Common myeloid progenitor, CD34-positive (primary cell): ENCODE data around the gene GSPT2.

Source experiments
- CTCF ChIA-PET: fragments of 350-600 bp; sonication (Branson Sonifier 250); formaldehyde crosslinking; loops from one replicate; lab custom pipeline; 2021; ENCODE audit warnings: antibody characterized with exemption; lab: Charles Lee
- POLR2A ChIA-PET: fragments of 350-600 bp; sonication (Branson Sonifier 250); formaldehyde crosslinking; loops from one replicate; lab custom pipeline; 2021; ENCODE audit warnings: antibody characterized with exemption; lab: Charles Lee
- DNase-seq, 3 donors: peaks; one replicate each; pipeline versions ENCODE4 v3.0.0 to v3.0.0-alpha.2; 2013
- H3K27ac ChIP-seq, 2 experiments: 1 replicate in 1 of 2; 2 replicates in 1 of 2; pipeline ENCODE4 v1.7.0; 2013; ENCODE audit warnings: inconsistent platforms in 2 of 2, low read length in 2 of 2, mild to moderate bottlenecking in 2 of 2, low read depth in 1 of 2, moderate library complexity in 1 of 2; ENCODE audit not compliant: severe bottlenecking in 2 of 2, insufficient read depth in 1 of 2, poor library complexity in 1 of 2
- H3K27me3 ChIP-seq, 5 experiments: replicated peaks in 2 of 5; 1 replicate in 3 of 5; 2 replicates in 2 of 5; pipeline versions ENCODE4 v1.6.1 to v1.7.0; 2013; ENCODE audit warnings: low read length in 4 of 5, mild to moderate bottlenecking in 2 of 5, moderate library complexity in 2 of 5, inconsistent platforms in 1 of 5; ENCODE audit not compliant: insufficient read depth in 5 of 5, control insufficient read depth in 4 of 5
- H3K36me3 ChIP-seq, 4 experiments: 1 replicate in 2 of 4; 2 replicates in 2 of 4; pipeline versions ENCODE4 v1.6.1 to v1.7.0; 2013; ENCODE audit warnings: low read length in 3 of 4, control low read depth in 1 of 4, mild to moderate bottlenecking in 1 of 4; ENCODE audit not compliant: control insufficient read depth in 4 of 4, insufficient read depth in 4 of 4
- H3K4me1 ChIP-seq, 4 experiments: 1 replicate in 3 of 4; 2 replicates in 1 of 4; pipeline versions ENCODE4 v1.6.1 to v1.7.1; 2013; ENCODE audit warnings: low read length in 3 of 4, mild to moderate bottlenecking in 3 of 4, control low read depth in 1 of 4, inconsistent platforms in 1 of 4, moderate library complexity in 1 of 4; ENCODE audit not compliant: control insufficient read depth in 4 of 4, insufficient read depth in 4 of 4; ENCODE audit errors: control extremely low read depth in 1 of 4
- H3K4me3 ChIP-seq, 7 experiments: 1 replicate in 4 of 7; 2 replicates in 3 of 7; pipeline versions ENCODE4 v1.5.1 to v1.7.0; 2013; ENCODE audit warnings: mild to moderate bottlenecking in 7 of 7, low read length in 6 of 7, moderate library complexity in 6 of 7, inconsistent platforms in 2 of 7, low read depth in 2 of 7, control low read depth in 1 of 7; ENCODE audit not compliant: insufficient read depth in 4 of 7, control insufficient read depth in 1 of 7; ENCODE audit errors: extremely low read depth in 1 of 7
- H3K9me3 ChIP-seq, 5 experiments: 1 replicate in 4 of 5; 2 replicates in 1 of 5; pipeline versions ENCODE4 v1.6.1 to v1.7.1; 2013; ENCODE audit warnings: low read length in 4 of 5, mild to moderate bottlenecking in 2 of 5, inconsistent platforms in 1 of 5, low read depth in 1 of 5, moderate library complexity in 1 of 5; ENCODE audit not compliant: control insufficient read depth in 4 of 5, insufficient read depth in 2 of 5; ENCODE audit errors: control extremely low read depth in 1 of 5
- WGBS: methylation state at CpG from one replicate; pipeline ENCODE4 v1.1.5; 2013; ENCODE audit not compliant: insufficient coverage; 5-methylcytosine and 5-hydroxymethylcytosine counted together

GSPT2 gene

DNA sequence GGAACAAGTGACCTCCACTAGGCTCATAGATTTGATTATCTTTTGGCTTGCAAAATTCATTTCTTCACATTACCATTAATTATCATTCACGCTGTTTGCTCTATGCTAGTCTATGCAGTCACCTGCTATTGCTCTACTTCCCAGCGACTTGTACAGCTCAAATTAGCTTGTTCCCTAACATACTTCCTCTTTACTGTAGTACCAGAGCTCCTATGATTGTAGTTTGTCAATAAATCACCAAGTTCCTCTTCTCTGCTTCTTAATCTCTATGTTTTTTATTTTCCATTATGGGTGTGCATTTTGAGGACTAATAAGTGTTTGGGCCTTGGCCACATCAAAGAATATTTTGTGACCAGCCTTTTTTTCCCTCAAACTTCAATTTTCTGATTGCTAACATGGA, 6.2 kb upstream of the GSPT2 start:
- no peak overlapping the region for H3K4me3 ChIP-seq
- peak; percentile 17 to 82 (median 71) for DNase-seq
- POLR2A ChIA-PET, result no interaction called here

DNA sequence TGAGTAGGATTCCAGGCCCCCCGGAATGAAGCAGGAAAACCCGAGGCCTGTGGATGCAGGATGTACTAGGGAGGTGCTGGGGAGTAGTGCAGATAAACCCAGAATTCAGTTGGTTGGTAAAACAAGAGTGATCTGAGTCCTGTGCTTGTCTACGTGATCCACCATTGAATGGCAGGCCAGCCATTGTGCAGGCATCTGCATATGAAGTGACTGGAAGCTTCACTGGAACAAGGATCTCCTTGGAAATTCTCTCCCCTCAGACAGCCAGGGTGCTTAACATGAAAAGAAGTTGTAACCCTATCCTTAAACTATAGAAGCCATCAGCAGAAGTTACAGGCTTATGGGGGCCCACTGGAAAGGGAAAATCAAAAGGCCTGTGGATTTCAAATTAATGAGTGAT, 656 bp upstream of the GSPT2 start:
- Histone ChIP-seq H3K27me3 (peaks cover 0 to 3% (median 0%) of the 10 kb centered on the region in 5 experiments), H3K27ac (no peak overlapping the region), H3K4me3 (peak overlapping the region in 3 of 7 experiments; percentile 70 to 88 (median 73))

More for the DNA sequence above, 6.2 kb upstream of the GSPT2 start:
- Histone ChIP-seq H3K27me3 (peaks cover 0 to 1% (median 0%) of the 10 kb centered on the region in 5 experiments), H3K9me3 (no peaks in the 10 kb centered on the region), H3K36me3 (no peaks in the 10 kb centered on the region), H3K4me1 (peaks cover 0 to 3% (median 0%) of the 10 kb centered on the region in 4 experiments), H3K27ac (no peak overlapping the region)
- whole genome bisulfite sequencing, result 25% methylated on average over 2 of the region's 2 CpGs
- CTCF ChIA-PET, result no interaction called here

DNA sequence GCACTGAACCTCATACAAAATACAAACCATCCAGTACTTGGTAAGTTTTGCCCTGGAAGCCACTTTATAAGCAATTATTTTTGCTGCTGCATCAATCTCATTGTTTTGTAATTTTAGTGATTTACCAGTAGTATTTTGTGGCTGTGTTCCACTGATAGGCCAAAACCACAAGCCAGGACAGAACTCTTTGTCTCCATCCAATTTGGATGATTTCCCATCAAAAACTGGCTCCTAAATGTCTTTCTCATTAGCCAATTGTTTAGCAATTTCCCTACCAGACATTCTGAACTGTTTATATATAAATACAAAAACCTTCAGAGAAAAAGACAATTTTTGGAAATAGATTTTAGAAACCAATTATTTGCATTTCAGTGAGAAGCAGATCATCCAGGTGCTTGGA, 4.4 kb downstream of the GSPT2 start:
- POLR2A ChIA-PET, result no interaction called here
- Histone ChIP-seq H3K36me3 (peaks cover 0 to 8% (median 3%) of the 10 kb centered on the region in 4 experiments), H3K9me3 (peaks cover 0 to 3% (median 0%) of the 10 kb centered on the region in 5 experiments), H3K4me1 (peaks cover 0 to 6% (median 2%) of the 10 kb centered on the region in 4 experiments), H3K27me3 (peaks cover 0 to 3% (median 0%) of the 10 kb centered on the region in 5 experiments), H3K27ac (no peak overlapping the region), H3K4me3 (no peak overlapping the region)
- no peak for DNase-seq
- CTCF ChIA-PET, result no interaction called here

More for the DNA sequence above, 656 bp upstream of the GSPT2 start:
- H3K4me1 ChIP-seq, result peaks cover 0 to 7% (median 3%) of the 10 kb centered on the region in 4 experiments
- no peak for DNase-seq
- ChIA-PET POLR2A (no interaction called here), CTCF (no interaction called here)
- WGBS, result 90% methylated on average over 3 of the region's 3 CpGs
- peaks cover 0 to 8% (median 3%) of the 10 kb centered on the region in 4 experiments for H3K36me3 ChIP-seq
- H3K9me3 ChIP-seq, result peaks cover 0 to 3% (median 0%) of the 10 kb centered on the region in 5 experiments

DNA sequence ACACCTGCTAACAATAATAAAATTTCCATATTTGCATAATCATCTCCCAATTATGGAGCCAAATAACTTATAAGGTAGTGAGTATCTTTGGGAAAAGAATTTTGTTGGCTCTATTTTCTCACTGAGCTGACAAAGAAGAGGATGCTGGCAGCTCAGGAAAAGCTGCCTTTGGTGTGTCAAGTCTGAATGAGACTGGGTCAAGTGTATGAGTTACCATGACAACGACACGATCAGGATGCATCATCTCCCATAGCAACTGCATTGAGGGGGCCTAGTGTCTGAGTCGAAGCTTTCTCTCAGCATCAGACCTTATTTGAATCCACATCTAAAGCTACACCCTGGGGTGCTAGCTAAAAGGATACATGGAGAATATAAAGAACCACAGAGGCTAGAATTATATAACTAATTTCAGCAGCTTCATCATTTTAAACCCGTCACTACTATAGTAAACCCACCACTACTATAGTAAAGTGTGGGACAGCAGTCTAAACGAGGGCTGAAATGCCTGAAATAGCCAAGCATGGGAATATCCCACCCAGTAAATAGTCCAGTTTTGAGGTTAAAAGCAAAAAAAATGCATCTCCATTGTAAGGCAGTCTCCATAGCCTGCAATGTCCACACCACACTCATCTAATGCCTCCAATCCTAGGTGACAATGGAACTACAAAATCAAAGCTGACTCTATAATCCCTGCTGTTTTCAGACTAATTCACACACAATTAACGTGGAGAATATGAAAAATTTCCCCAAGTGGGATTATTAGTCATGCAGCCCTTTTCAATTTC, 16.0 kb downstream of the GSPT2 start:
- no peaks in the 10 kb centered on the region for H3K4me1 ChIP-seq
- CTCF ChIA-PET, result no interaction called here
- no peaks in the 10 kb centered on the region for H3K36me3 ChIP-seq
- WGBS, result 63% methylated on average over 3 of the region's 6 CpGs
- peaks cover 0 to 6% (median 0%) of the 10 kb centered on the region in 5 experiments for H3K27me3 ChIP-seq
- DNase-seq, result no peak
- no peak overlapping the region for H3K27ac ChIP-seq
- H3K4me3 ChIP-seq, result no peak overlapping the region
- H3K9me3 ChIP-seq, result no peaks in the 10 kb centered on the region
- POLR2A ChIA-PET, result no interaction called here

DNA sequence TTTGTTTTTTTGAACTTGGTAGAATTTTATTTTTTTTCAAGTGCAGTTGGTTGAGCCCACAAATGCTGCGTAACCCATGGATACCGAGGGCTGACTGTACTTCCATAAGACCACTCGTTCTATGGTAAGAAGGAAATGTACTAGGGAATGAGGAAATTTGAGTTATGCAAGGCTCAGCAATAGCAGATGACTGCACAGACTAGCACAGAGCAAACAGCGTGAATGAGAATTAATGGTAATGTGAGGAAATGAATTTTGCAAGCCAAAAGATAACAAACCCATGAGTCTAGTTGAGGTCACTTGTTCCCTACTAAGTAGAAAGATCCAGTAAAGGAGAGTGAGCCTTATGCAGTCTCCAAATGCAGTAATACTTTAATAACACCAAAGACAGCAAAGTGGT, 17.4 kb downstream of the GSPT2 start:
- ChIA-PET CTCF (no interaction called here), POLR2A (no interaction called here)
- peaks cover 0 to 2% (median 0%) of the 10 kb centered on the region in 5 experiments for H3K27me3 ChIP-seq
- no peak overlapping the region for H3K27ac ChIP-seq
- H3K9me3 ChIP-seq, result peaks cover 0 to 1% (median 0%) of the 10 kb centered on the region in 5 experiments
- H3K4me3 ChIP-seq, result no peak overlapping the region
- no peak for DNase-seq
- WGBS, result 100% methylated on average over 1 of the region's 4 CpGs
- no peaks in the 10 kb centered on the region for H3K4me1 ChIP-seq
- H3K36me3 ChIP-seq, result no peaks in the 10 kb centered on the region

DNA sequence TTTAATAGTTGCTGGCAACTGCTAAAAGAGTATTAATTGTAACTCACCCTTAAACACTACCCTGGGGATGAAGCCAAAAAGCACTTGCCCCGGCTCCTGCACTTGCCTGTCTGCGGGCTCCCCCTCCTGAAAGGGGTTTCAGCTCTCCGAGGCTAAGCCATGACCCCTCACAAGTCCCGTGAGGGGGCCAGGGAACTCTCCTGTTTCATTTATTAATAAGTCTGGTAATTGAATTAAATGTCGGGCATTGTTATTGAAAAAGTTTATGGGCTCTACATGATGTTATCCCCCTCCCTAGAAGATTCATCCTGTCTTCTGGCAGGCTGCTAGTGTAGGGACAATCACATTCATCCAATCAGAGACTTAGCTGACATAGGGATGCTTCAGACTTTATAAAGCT, 23.3 kb downstream of the GSPT2 start:
- Histone ChIP-seq H3K4me1 (no peaks in the 10 kb centered on the region), H3K9me3 (peaks cover 0 to 3% (median 0%) of the 10 kb centered on the region in 5 experiments), H3K36me3 (no peaks in the 10 kb centered on the region), H3K27ac (no peak overlapping the region), H3K27me3 (no peaks in the 10 kb centered on the region), H3K4me3 (no peak overlapping the region)
- DNase-seq, result no peak
- 83% methylated on average over 1 of the region's 5 CpGs for WGBS
- ChIA-PET POLR2A (no interaction called here), CTCF (no interaction called here)

DNA sequence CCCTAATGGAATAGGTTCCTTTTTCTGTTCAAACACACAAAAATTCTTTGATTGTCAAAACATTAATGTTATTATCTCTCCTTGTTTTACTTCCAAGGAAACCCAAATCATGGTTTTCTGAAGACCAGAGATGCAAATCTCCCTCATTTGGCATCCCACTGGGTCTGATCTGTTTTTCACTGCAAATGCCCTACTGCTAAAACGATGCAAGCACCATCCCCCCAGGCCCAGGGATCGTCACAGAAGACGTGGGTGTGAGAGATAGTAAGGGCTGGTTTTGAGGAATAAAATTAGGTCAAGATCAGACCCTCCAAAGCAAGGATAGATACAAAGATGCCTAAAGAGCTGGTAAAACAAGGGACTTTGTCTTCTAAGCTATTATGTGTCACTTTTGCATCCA, 33.6 kb downstream of the GSPT2 start:
- H3K36me3 ChIP-seq, result no peaks in the 10 kb centered on the region
- H3K4me1 ChIP-seq, result no peaks in the 10 kb centered on the region
- 60% methylated on average over 2 of the region's 3 CpGs for WGBS
- CTCF ChIA-PET, result no interaction called here
- no peak overlapping the region for H3K27ac ChIP-seq
- POLR2A ChIA-PET, result no interaction called here
- peaks cover 0 to 13% (median 1%) of the 10 kb centered on the region in 5 experiments for H3K27me3 ChIP-seq
- H3K4me3 ChIP-seq, result no peak overlapping the region
- no peak for DNase-seq
- H3K9me3 ChIP-seq, result no peaks in the 10 kb centered on the region
